Measurements from ENCODE around the gene HPCAL1. TPM values are rescaled to one million over a fixed set of nuclear protein-coding genes. Genes with fewer than 3 reads are reported as not detected.

The HPCAL1 gene
- total and polyA plus RNA-seq, 2 donors (not counting 1 experiment from before 2014, with no cell fraction given), result 60.3 to 65.1 TPM

DNA sequence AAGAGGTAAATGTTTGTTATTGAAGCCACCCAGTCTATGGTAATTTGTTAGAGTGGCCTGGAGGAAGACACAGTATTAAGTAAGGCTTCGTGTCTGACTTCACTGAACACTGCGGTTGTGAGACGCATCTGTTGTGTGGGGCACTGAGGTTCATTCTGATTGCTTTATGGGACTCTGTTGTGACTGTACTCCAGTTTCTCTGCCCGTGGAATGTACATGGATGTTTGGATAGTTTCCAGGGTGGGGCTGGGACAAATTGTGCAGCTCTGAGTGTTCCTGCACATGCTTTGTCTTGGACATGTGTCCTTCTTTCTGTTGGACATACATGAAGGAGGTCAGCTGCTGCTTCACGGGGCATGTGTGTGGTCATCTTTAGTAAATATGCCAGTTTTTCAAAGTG lies 86.9 kb downstream of the HPCAL1 start:
- Mint-ChIP-seq H3K4me3 (no peak overlapping the region), H3K27me3 (no peaks in the 10 kb centered on the region), H3K27ac (no peak overlapping the region), H3K4me1 (peaks cover 53% of the 10 kb centered on the region), H3K9me3 (ENCODE audit: insufficient read depth) (no peaks in the 10 kb centered on the region)
- ATAC-seq (ENCODE audit: low read depth) (no peak), DNase-seq (no peak)
- Histone ChIP-seq H4K20me1 (ENCODE audit: control insufficient read depth, insufficient read depth, low read length, poor library complexity, severe bottlenecking) (peaks cover 26% of the 10 kb centered on the region), H3K79me2 (ENCODE audit: control insufficient read depth, insufficient read depth, low read length) (peaks cover 89% of the 10 kb centered on the region), H3K4me3 (ENCODE audit: control extremely low read depth in 1 of 5, extremely low read depth in 1 of 5, insufficient read depth in 1 of 5, low read depth in 2 of 5, low read length in 4 of 5) (no peak overlapping the region), H3K27ac (ENCODE audit: low read length in 2 of 2) (no peak overlapping the region), H3K27me3 (replicated peaks in 1 of 4; ENCODE audit: control extremely low read depth in 1 of 4, control insufficient read depth in 3 of 4, insufficient read depth in 4 of 4, low read length in 3 of 4) (no peaks in the 10 kb centered on the region), H3K4me1 (ENCODE audit: control insufficient read depth in 2 of 2, insufficient read depth in 2 of 2, low read length in 2 of 2) (peaks cover under 1 to 39% of the 10 kb centered on the region in 2 donors), H3K9me3 (ENCODE audit: control extremely low read depth in 1 of 3, control insufficient read depth in 2 of 3, insufficient read depth in 1 of 3, low read length in 2 of 3) (no peaks in the 10 kb centered on the region), H3K9ac (ENCODE audit: low read length) (no peak overlapping the region), H2AFZ (ENCODE audit: insufficient read depth, low read depth, low read length, poor library complexity, severe bottlenecking) (no peak overlapping the region), H3K36me3 (replicated peaks in 1 of 2; ENCODE audit: control extremely low read depth in 1 of 2, control insufficient read depth in 1 of 2, extremely low read depth in 1 of 2, insufficient read depth in 2 of 2, low read length in 1 of 2) (peaks cover 0 to 7% of the 10 kb centered on the region in 2 experiments), H3K4me2 (replicated peaks; ENCODE audit: low read depth, low read length, poor library complexity, severe bottlenecking) (no peak overlapping the region)
- TF ChIP-seq, protein P1, sequence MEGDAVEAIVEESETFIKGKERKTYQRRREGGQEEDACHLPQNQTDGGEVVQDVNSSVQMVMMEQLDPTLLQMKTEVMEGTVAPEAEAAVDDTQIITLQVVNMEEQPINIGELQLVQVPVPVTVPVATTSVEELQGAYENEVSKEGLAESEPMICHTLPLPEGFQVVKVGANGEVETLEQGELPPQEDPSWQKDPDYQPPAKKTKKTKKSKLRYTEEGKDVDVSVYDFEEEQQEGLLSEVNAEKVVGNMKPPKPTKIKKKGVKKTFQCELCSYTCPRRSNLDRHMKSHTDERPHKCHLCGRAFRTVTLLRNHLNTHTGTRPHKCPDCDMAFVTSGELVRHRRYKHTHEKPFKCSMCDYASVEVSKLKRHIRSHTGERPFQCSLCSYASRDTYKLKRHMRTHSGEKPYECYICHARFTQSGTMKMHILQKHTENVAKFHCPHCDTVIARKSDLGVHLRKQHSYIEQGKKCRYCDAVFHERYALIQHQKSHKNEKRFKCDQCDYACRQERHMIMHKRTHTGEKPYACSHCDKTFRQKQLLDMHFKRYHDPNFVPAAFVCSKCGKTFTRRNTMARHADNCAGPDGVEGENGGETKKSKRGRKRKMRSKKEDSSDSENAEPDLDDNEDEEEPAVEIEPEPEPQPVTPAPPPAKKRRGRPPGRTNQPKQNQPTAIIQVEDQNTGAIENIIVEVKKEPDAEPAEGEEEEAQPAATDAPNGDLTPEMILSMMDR (IDR thresholded peaks at IDR 0.05), result no peak
- no peak for TF ChIP-seq EZH2 (IDR thresholded peaks at IDR 0.05; ENCODE audit: borderline replicate concordance, insufficient read depth, low read depth, low read length, poor library complexity, severe bottlenecking)
- POLR2A ChIA-PET, result no interaction called here
- 94% methylated on average over 5 of the region's 5 CpGs for WGBS (ENCODE audit: insufficient coverage)
- CTCF ChIA-PET, result interaction anchor here (0.9 to 5.6 kb wide), 3 partner anchors 19 to 108 kb away, joined by 3 to 30 read pairs (median 4); no protein-coding TSS in a partner anchor
- intact Hi-C loops (cut with micrococcal nuclease), result no loop called here

DNA sequence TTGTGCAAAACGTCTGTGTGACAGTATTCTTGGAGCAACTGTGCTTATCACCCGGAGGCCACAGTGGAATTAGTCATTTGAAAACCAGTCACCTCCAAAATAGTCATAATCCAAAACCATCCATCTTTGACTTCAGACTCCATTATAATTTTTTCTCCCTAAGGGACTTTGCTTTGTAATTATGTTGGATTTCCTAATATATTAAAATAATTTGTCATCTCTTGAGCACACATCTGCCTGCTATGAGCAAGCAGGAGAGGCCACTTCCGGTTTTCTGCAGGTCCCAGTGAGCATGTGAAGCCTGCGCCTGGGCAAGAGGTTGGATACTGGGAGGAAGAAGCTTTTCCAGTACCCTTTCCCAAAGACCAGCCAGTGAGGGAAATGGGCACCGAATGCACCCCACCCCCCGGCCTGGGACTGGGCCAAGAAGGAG lies 87.7 kb downstream of the HPCAL1 start:
- ChIA-PET POLR2A (no interaction called here), CTCF (interaction anchor here (0.9 to 5.6 kb wide), 3 partner anchors 19 to 109 kb away, joined by 3 to 30 read pairs (median 4); no protein-coding TSS in a partner anchor)
- Mint-ChIP-seq H3K4me3 (no peak overlapping the region), H3K27me3 (no peaks in the 10 kb centered on the region), H3K27ac (no peak overlapping the region), H3K4me1 (peaks cover 55% of the 10 kb centered on the region), H3K9me3 (ENCODE audit: insufficient read depth) (no peaks in the 10 kb centered on the region)
- peaks cover 0 to 33% of the 10 kb centered on the region in 2 donors for H3K4me1 ChIP-seq (ENCODE audit: control insufficient read depth in 2 of 2, insufficient read depth in 2 of 2, low read length in 2 of 2)
- peaks cover 0 to 7% of the 10 kb centered on the region in 2 experiments for H3K36me3 ChIP-seq (replicated peaks in 1 of 2; ENCODE audit: control extremely low read depth in 1 of 2, control insufficient read depth in 1 of 2, extremely low read depth in 1 of 2, insufficient read depth in 2 of 2, low read length in 1 of 2)
- intact Hi-C loops (cut with micrococcal nuclease), result no loop called here
- no peak overlapping the region for H3K4me3 ChIP-seq (ENCODE audit: control extremely low read depth in 1 of 5, extremely low read depth in 1 of 5, insufficient read depth in 1 of 5, low read depth in 2 of 5, low read length in 4 of 5)
- H2AFZ ChIP-seq (ENCODE audit: insufficient read depth, low read depth, low read length, poor library complexity, severe bottlenecking), result no peak overlapping the region
- H3K79me2 ChIP-seq (ENCODE audit: control insufficient read depth, insufficient read depth, low read length), result peaks cover 87% of the 10 kb centered on the region
- ATAC-seq (ENCODE audit: low read depth) (no peak), DNase-seq (no peak)
- H3K27ac ChIP-seq (ENCODE audit: low read length in 2 of 2), result no peak overlapping the region
- H3K4me2 ChIP-seq (replicated peaks; ENCODE audit: low read depth, low read length, poor library complexity, severe bottlenecking), result no peak overlapping the region
- no peak for TF ChIP-seq EZH2 (IDR thresholded peaks at IDR 0.05; ENCODE audit: borderline replicate concordance, insufficient read depth, low read depth, low read length, poor library complexity, severe bottlenecking)
- TF ChIP-seq, protein P1 (IDR thresholded peaks at IDR 0.05), result no peak
- 88% methylated on average over 2 of the region's 6 CpGs for WGBS (ENCODE audit: insufficient coverage)
- no peaks in the 10 kb centered on the region for H3K9me3 ChIP-seq (ENCODE audit: control extremely low read depth in 1 of 3, control insufficient read depth in 2 of 3, insufficient read depth in 1 of 3, low read length in 2 of 3)
- H3K27me3 ChIP-seq (replicated peaks in 1 of 4; ENCODE audit: control extremely low read depth in 1 of 4, control insufficient read depth in 3 of 4, insufficient read depth in 4 of 4, low read length in 3 of 4), result no peaks in the 10 kb centered on the region
- no peak overlapping the region for H3K9ac ChIP-seq (ENCODE audit: low read length)
- peaks cover 30% of the 10 kb centered on the region for H4K20me1 ChIP-seq (ENCODE audit: control insufficient read depth, insufficient read depth, low read length, poor library complexity, severe bottlenecking)
